Stomach (tissue), 4 donors: ENCODE results near the gene AK4.

Experiments
- POLR2A ChIP-seq, 4 donors: fragments of 450-650 bp; IDR thresholded peaks; one replicate each; pipeline ENCODE4 v1.6.1; 2016; ENCODE audit warnings: antibody characterized with exemption in 4 of 4, control low read depth in 2 of 4, mild to moderate bottlenecking in 1 of 4, moderate library complexity in 1 of 4
- POLR2AphosphoS5 ChIP-seq, 3 donors: sonication (generic); formaldehyde crosslinking; IDR thresholded peaks; one replicate each; pipeline ENCODE4 v1.6.1; 2016; ENCODE audit warnings: antibody characterized with exemption in 3 of 3
- TF ChIP-seq, protein P1 (sequence below), 7 experiments: fragments of 450-650 bp in 4 of 7; fragments of 200-600 bp in 3 of 7; sonication (generic) in 3 of 7; IDR thresholded peaks; one replicate each; pipeline ENCODE4 v1.5.1; 2016 to 2019; ENCODE audit warnings: antibody characterized with exemption in 7 of 7, control low read depth in 2 of 7, mild to moderate bottlenecking in 1 of 7

DNA sequence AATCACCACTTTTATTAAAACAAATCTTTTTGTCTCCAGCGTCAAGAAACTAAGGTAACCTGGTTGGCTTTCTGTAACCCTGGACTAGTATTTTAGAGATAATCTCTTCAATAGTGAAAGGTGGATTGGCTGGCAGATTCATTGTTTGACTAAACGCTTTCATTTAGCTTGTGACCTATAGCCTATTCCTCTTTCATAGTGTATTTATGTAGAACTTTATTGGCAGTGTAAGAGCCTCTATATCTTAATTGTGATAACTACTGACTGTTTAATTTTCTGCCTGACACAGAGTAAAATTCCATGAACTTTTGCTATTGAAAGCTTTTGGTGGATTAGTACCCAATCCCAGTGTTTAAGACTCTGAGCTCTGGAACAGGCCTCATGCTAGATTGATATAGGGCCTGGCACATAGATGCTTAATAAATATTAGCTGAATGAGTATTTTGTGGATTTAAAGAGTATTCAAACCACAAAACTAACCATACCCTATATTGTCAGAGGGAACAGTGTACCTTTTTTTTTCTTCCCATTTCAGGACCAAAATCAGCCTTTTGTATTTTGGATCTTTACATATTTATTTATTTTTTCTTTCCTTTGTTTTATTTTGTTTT lies 34.8 kb downstream of the AK4 start:
- TF ChIP-seq POLR2A (IDR thresholded peaks at IDR 0.05) (no peak), POLR2AphosphoS5 (IDR thresholded peaks at IDR 0.05) (no peak)
- TF ChIP-seq, protein P1, sequence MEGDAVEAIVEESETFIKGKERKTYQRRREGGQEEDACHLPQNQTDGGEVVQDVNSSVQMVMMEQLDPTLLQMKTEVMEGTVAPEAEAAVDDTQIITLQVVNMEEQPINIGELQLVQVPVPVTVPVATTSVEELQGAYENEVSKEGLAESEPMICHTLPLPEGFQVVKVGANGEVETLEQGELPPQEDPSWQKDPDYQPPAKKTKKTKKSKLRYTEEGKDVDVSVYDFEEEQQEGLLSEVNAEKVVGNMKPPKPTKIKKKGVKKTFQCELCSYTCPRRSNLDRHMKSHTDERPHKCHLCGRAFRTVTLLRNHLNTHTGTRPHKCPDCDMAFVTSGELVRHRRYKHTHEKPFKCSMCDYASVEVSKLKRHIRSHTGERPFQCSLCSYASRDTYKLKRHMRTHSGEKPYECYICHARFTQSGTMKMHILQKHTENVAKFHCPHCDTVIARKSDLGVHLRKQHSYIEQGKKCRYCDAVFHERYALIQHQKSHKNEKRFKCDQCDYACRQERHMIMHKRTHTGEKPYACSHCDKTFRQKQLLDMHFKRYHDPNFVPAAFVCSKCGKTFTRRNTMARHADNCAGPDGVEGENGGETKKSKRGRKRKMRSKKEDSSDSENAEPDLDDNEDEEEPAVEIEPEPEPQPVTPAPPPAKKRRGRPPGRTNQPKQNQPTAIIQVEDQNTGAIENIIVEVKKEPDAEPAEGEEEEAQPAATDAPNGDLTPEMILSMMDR (IDR thresholded peaks at IDR 0.05), result no peak
